GM06990 (cell line): ENCODE data around the gene ADCY5.

Experiments used
- DNase-seq: peaks from one replicate; pipeline ENCODE4 v3.0.0-alpha.2; 2011; ENCODE audit not compliant: insufficient read length; ENCODE audit errors: extremely low read depth
- H3K27me3 ChIP-seq: replicated peaks from 2 replicates; pipeline ENCODE4 v1.6.0; 2011; ENCODE audit warnings: low read length; ENCODE audit not compliant: control insufficient read depth, insufficient read depth
- H3K36me3 ChIP-seq: 2 replicates; pipeline ENCODE4 v1.5.1; 2011; ENCODE audit warnings: low read length; ENCODE audit not compliant: control insufficient read depth, insufficient read depth
- H3K4me3 ChIP-seq: replicated peaks from 2 replicates; pipeline ENCODE4 v1.5.1; 2011; ENCODE audit warnings: low read depth, mild to moderate bottlenecking, control low read depth, low read length
- CTCF ChIP-seq: IDR thresholded peaks from 2 replicates; pipeline ENCODE4 v1.5.1; 2011; ENCODE audit warnings: low read length, control low read depth, mild to moderate bottlenecking, inconsistent platforms; ENCODE audit not compliant: insufficient read depth, poor library complexity, severe bottlenecking

Gene ADCY5

GRCh38 chr3:123405021-123405420 lies 43.9 kb downstream of the ADCY5 start:
- no peak for TF ChIP-seq CTCF
- Histone ChIP-seq H3K36me3 (no peaks in the 10 kb centered on the region), H3K4me3 (no peak overlapping the region), H3K27me3 (no peaks in the 10 kb centered on the region; the same call in none of the 2 replicates)
- no peak for DNase-seq

GRCh38 chr3:123404391-123404790 lies 44.5 kb downstream of the ADCY5 start:
- Histone ChIP-seq H3K36me3 (no peaks in the 10 kb centered on the region), H3K4me3 (no peak overlapping the region)
- no peak for TF ChIP-seq CTCF

GRCh38 chr3:123401836-123402530 lies 46.9 kb downstream of the ADCY5 start:
- Histone ChIP-seq H3K4me3 (no peak overlapping the region), H3K27me3 (no peaks in the 10 kb centered on the region; the same call in 1 of the 2 replicates), H3K36me3 (no peaks in the 10 kb centered on the region)
- DNase-seq: no peak
- TF ChIP-seq CTCF: no peak

More at GRCh38 chr3:123404391-123404790, 44.5 kb downstream of the ADCY5 start:
- H3K27me3 ChIP-seq: no peaks in the 10 kb centered on the region; the same call in 1 of the 2 replicates
- DNase-seq: no peak

- TF ChIP-seq CTCF: no peak
Measured at GRCh38 chr3:123400169-123400568, 48.7 kb downstream of the ADCY5 start.

GRCh38 chr3:123399653-123400052 lies 49.2 kb downstream of the ADCY5 start:
- H3K36me3 ChIP-seq: no peaks in the 10 kb centered on the region
- H3K27me3 ChIP-seq: no peaks in the 10 kb centered on the region; the same call in 1 of the 2 replicates
- H3K4me3 ChIP-seq: no peak overlapping the region
- DNase-seq: no peak
- no peak for TF ChIP-seq CTCF

More at GRCh38 chr3:123400169-123400568, 48.7 kb downstream of the ADCY5 start:
- Histone ChIP-seq H3K27me3 (no peaks in the 10 kb centered on the region; the same call in 1 of the 2 replicates), H3K4me3 (no peak overlapping the region), H3K36me3 (no peaks in the 10 kb centered on the region)
- DNase-seq: no peak
